Measurements from ENCODE around the gene DMRT2.

DNA sequence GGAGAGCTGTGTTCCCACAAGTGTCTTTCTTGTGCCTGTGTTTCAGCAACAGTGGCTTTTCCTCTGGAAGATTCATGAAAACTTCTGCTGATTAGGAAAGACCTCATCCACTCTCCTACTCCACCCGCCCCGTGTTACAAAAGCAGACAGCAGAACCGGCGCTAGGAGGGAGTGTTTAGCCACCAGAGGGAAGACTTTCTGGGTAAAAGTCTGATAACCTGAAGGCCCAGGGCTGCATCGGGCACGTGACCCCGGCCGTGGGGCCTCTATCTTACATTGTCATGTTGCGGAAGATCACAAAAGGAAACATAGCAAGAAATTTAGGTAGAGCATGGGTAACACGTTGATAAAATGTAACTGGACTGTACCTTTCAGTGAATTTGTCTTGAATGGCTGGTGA is 32.0 kb upstream of the DMRT2 start:
- TF ChIP-seq JUN (IDR thresholded peaks at IDR 0.05; ENCODE audit: borderline replicate concordance, insufficient read depth, insufficient read length, low read depth) = no peak
- TF ChIP-seq, protein P1, sequence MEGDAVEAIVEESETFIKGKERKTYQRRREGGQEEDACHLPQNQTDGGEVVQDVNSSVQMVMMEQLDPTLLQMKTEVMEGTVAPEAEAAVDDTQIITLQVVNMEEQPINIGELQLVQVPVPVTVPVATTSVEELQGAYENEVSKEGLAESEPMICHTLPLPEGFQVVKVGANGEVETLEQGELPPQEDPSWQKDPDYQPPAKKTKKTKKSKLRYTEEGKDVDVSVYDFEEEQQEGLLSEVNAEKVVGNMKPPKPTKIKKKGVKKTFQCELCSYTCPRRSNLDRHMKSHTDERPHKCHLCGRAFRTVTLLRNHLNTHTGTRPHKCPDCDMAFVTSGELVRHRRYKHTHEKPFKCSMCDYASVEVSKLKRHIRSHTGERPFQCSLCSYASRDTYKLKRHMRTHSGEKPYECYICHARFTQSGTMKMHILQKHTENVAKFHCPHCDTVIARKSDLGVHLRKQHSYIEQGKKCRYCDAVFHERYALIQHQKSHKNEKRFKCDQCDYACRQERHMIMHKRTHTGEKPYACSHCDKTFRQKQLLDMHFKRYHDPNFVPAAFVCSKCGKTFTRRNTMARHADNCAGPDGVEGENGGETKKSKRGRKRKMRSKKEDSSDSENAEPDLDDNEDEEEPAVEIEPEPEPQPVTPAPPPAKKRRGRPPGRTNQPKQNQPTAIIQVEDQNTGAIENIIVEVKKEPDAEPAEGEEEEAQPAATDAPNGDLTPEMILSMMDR (IDR thresholded peaks at IDR 0.05; ENCODE audit: extremely low read depth in 1 of 2, insufficient read depth in 1 of 2, low read depth in 1 of 2, low read length in 2 of 2) = no peak
